NCI-H82 treated with DMSO at 0.1 percent for 48 hours (cell line): ENCODE data around the gene ANKS3.

Experiments used
- DNase-seq: peaks from one replicate; lab custom pipeline; 2025; ENCODE audit not compliant: unreplicated experiment; lab: John Stamatoyannopoulos, UW

The ANKS3 gene

GRCh38 chr16:4696905-4697847, 36.9 kb downstream of the ANKS3 start:
- DNase-seq, result no peak

- no peak for DNase-seq
Measured at GRCh38 chr16:4696172-4696904, 37.7 kb downstream of the ANKS3 start.

GRCh38 chr16:4695473-4696171, 38.4 kb downstream of the ANKS3 start:
- no peak for DNase-seq

- no peak for DNase-seq
Measured at GRCh38 chr16:4694642-4695451, 39.2 kb downstream of the ANKS3 start.

GRCh38 chr16:4693956-4694641, 40.0 kb downstream of the ANKS3 start:
- no peak for DNase-seq

GRCh38 chr16:4693296-4693955, 40.6 kb downstream of the ANKS3 start, which contains the start of gene NUDT16L1:
Gene NUDT16L1 (plus strand): TSS chr16:4693562. CDS start chr16:4693727, 165 bp downstream.
- DNase-seq, result peak; percentile 79

GRCh38 chr16:4692460-4693295, 41.4 kb downstream of the ANKS3 start:
- no peak for DNase-seq

GRCh38 chr16:4691666-4692412, 42.2 kb downstream of the ANKS3 start:
- DNase-seq, result no peak

- DNase-seq, result no peak
Measured at GRCh38 chr16:4690946-4691665, 43.0 kb downstream of the ANKS3 start.

- no peak for DNase-seq
Measured at GRCh38 chr16:4689864-4690704, 44.0 kb downstream of the ANKS3 start.

GRCh38 chr16:4689091-4689671, 44.9 kb downstream of the ANKS3 start:
- DNase-seq, result no peak

- no peak for DNase-seq
Measured at GRCh38 chr16:4688674-4689045, 45.4 kb downstream of the ANKS3 start.

GRCh38 chr16:4687946-4688673, 46.0 kb downstream of the ANKS3 start:
- no peak for DNase-seq

- no peak for DNase-seq
Measured at GRCh38 chr16:4687416-4687815, 46.7 kb downstream of the ANKS3 start.

GRCh38 chr16:4686497-4687210, 47.4 kb downstream of the ANKS3 start:
- no peak for DNase-seq
